ENCODE data around the gene ST14. TPM values are rescaled to one million over a fixed set of nuclear protein-coding genes. Genes with fewer than 3 reads are reported as not detected.

Gene ST14
- total RNA-seq, 1 donor from 2014 or later = 0.10 TPM

- peaks cover 14% of the 10 kb centered on the region for H3K27me3 Mint-ChIP-seq (ENCODE audit: low read depth)
- TF ChIP-seq CTCF (IDR thresholded peaks at IDR 0.05) = no peak
- H3K4me3 Mint-ChIP-seq (ENCODE audit: unreplicated experiment) = no peak overlapping the region
- no peak for DNase-seq (ENCODE audit: low spot score)
- peaks cover 3% of the 10 kb centered on the region for H3K36me3 Mint-ChIP-seq (ENCODE audit: low read depth)
- H3K27ac Mint-ChIP-seq (ENCODE audit: unreplicated experiment) = no peak overlapping the region
- no peaks in the 10 kb centered on the region for H3K4me1 Mint-ChIP-seq (ENCODE audit: low read depth)
- H3K9me3 Mint-ChIP-seq (ENCODE audit: low read depth) = peaks cover 3% of the 10 kb centered on the region
These were observed 41.4 kb downstream of the ST14 start for GRCh38 chr11:130201026-130201425.

GRCh38 chr11:130202009-130202817 lies 42.6 kb downstream of the ST14 start:
- no peak overlapping the region for H3K27ac Mint-ChIP-seq (ENCODE audit: unreplicated experiment)
- no peak overlapping the region for H3K4me3 Mint-ChIP-seq (ENCODE audit: unreplicated experiment)
- DNase-seq (ENCODE audit: low spot score) = no peak

DNA sequence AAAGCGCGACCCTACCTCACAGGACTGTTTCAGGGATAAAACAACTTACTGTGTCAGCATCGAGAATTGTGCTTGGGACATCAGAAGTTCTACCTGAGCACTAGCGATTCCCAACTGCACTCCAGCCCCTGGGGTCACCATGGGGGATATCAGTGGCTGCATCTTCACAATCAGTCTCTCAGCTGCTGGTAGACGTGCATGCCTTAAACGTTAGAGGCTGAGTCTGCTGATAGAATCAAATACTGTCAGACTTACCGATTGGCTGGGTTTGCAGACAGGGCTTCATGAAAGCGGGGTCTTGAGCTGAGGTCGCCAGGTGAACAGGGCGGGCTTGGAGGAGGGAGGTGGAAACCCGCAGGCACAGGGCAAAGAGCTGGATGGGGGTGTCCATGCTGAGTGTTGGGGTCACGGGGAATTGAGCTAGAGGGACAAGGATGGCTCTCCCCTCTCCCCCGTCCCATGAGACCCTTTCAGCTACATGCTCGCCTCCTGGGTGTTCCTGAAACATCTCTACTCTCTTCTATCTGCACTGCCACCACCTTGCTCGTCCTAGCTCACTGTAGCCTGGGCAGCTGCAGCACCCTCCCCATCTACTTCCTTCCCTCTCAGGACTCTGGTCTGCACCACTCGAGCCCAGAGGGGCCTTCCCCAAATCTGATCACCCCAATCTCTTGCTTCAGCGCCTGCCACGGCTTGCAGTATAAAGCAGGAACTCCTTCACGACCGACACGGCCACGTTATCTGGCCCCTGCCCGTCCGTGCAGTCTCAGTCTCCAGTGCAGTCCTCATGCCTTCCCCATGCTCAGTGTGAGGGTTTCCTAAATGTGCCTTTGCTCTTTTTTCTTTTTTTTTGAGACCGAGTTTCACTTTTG lies 43.5 kb downstream of the ST14 start:
- peaks cover 3% of the 10 kb centered on the region for H3K36me3 Mint-ChIP-seq (ENCODE audit: low read depth)
- H3K27me3 Mint-ChIP-seq (ENCODE audit: low read depth) = peaks cover 15% of the 10 kb centered on the region
- H3K27ac Mint-ChIP-seq (ENCODE audit: unreplicated experiment) = no peak overlapping the region
- no peaks in the 10 kb centered on the region for H3K4me1 Mint-ChIP-seq (ENCODE audit: low read depth)
- H3K4me3 Mint-ChIP-seq (ENCODE audit: unreplicated experiment) = no peak overlapping the region
- no peak for DNase-seq (ENCODE audit: low spot score)
- H3K9me3 Mint-ChIP-seq (ENCODE audit: low read depth) = peaks cover 3% of the 10 kb centered on the region
- no peak for TF ChIP-seq CTCF (IDR thresholded peaks at IDR 0.05)

More at GRCh38 chr11:130202009-130202817, 42.6 kb downstream of the ST14 start:
- peaks cover 3% of the 10 kb centered on the region for H3K9me3 Mint-ChIP-seq (ENCODE audit: low read depth)
- no peak for TF ChIP-seq CTCF (IDR thresholded peaks at IDR 0.05)
- no peaks in the 10 kb centered on the region for H3K4me1 Mint-ChIP-seq (ENCODE audit: low read depth)
- H3K27me3 Mint-ChIP-seq (ENCODE audit: low read depth) = peaks cover 15% of the 10 kb centered on the region
- H3K36me3 Mint-ChIP-seq (ENCODE audit: low read depth) = peaks cover 3% of the 10 kb centered on the region

- H3K36me3 Mint-ChIP-seq (ENCODE audit: low read depth) = peaks cover 3% of the 10 kb centered on the region
- no peak overlapping the region for H3K27ac Mint-ChIP-seq (ENCODE audit: unreplicated experiment)
- H3K9me3 Mint-ChIP-seq (ENCODE audit: low read depth) = peaks cover 3% of the 10 kb centered on the region
- H3K4me1 Mint-ChIP-seq (ENCODE audit: low read depth) = no peaks in the 10 kb centered on the region
- no peak for DNase-seq (ENCODE audit: low spot score)
- H3K27me3 Mint-ChIP-seq (ENCODE audit: low read depth) = peaks cover 23% of the 10 kb centered on the region
- no peak overlapping the region for H3K4me3 Mint-ChIP-seq (ENCODE audit: unreplicated experiment)
- TF ChIP-seq CTCF (IDR thresholded peaks at IDR 0.05) = no peak
These were observed 44.5 kb downstream of the ST14 start for GRCh38 chr11:130203766-130204702.

Data from chondrocyte (in vitro differentiated cells).